ENCODE data around the gene NOC2L. TPM values are rescaled to one million over a fixed set of nuclear protein-coding genes. Genes with fewer than 3 reads are reported as not detected.
A peak's percentile ranks its signal among the peaks of the same experiment; 100 is the strongest.

NOC2L gene
- total and polyA plus RNA-seq, 9 of the 15 experiments (the other 6 are each of a cell fraction or from before 2014, with no cell fraction given): 4.0 to 410 (median 200) TPM

- TF ChIP-seq ATF3 (IDR thresholded peaks at IDR 0.05): no peak
- TF ChIP-seq ATF3 (CRISPR knock-in tag; conservative IDR thresholded peaks at IDR 0.05): no peak
- no peak for TF ChIP-seq U2AF2 (optimal IDR thresholded peaks at IDR 0.05; ENCODE audit: low read depth, low read length)
Observed at GRCh38 chr1:970973-971730, 12.1 kb upstream of the NOC2L start (continued).

DNA sequence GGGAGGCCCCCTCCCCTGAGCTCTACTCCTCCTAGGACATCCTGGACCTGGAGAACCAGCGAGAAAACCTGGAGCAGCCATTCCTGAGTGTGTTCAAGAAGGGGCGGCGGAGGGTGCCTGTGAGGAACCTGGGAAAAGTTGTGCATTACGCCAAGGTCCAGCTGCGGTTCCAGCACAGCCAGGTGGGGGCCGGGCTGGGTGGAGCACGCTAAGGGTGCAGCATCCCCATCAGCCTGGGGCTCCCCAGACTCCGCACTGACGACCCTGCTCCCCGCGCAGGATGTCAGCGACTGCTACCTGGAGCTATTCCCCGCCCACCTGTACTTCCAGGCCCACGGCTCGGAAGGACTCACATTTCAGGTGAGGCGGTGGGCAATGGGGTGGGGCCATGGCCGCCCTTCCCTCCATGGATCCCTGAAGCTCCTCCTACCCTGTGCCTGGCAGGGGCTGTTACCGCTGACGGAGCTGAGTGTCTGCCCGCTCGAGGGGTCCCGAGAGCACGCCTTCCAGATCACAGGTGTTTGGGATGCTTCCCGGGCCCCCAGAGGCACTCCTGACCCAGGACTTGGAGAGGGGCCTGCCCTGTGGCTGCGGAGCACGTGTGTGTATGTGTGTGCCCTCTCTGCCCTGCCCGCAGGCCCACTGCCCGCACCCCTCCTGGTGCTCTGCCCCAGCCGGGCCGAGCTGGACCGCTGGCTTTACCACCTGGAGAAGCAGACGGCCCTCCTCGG, 11.4 kb upstream of the NOC2L start:
- Histone ChIP-seq H3K9me1 (ENCODE audit: control insufficient read depth, insufficient read depth, low read length) (no peaks in the 10 kb centered on the region), H3K79me2 (ENCODE audit: control insufficient read depth, insufficient read depth, low read length) (no peaks in the 10 kb centered on the region), H2AFZ (ENCODE audit: low read depth, low read length) (no peak overlapping the region), H3K4me3 (no peak overlapping the region), H4K20me1 (replicated peaks; ENCODE audit: control insufficient read depth, insufficient read depth, low read length) (no peaks in the 10 kb centered on the region), H3K4me2 (ENCODE audit: insufficient read depth, low read length) (no peak overlapping the region), H3K36me3 (ENCODE audit: control insufficient read depth, insufficient read depth, low read length) (peaks cover 5% of the 10 kb centered on the region; the same call in 1 of the 3 replicates), H3K4me1 (replicated peaks in 1 of 2; ENCODE audit: control insufficient read depth in 2 of 2, insufficient read depth in 2 of 2, low read length in 2 of 2) (peaks cover 14 to 76% of the 10 kb centered on the region in 2 experiments; a peak in 4 of 5 replicates), H3K27ac (ENCODE audit: extremely low read depth, low read depth, low read length) (no peak overlapping the region), H3K9ac (ENCODE audit: insufficient read depth in 1 of 2, low read depth in 2 of 2, low read length in 2 of 2) (no peak overlapping the region), H3K27me3 (ENCODE audit: control insufficient read depth in 2 of 2, insufficient read depth in 2 of 2, low read length in 2 of 2) (peaks cover 0 to 28% of the 10 kb centered on the region in 2 experiments; a peak in 2 of 5 replicates), H3K9me3 (replicated peaks; ENCODE audit: control insufficient read depth, insufficient read depth, low read depth, low read length) (peaks cover 6% of the 10 kb centered on the region)
- in situ Hi-C loops (cut with MboI) (no loop called here), intact Hi-C loops (cut with micrococcal nuclease) (no loop called here)
- TF ChIP-seq RBM14 (IDR thresholded peaks at IDR 0.05; ENCODE audit: borderline replicate concordance, insufficient read depth, low read depth, low read length) (0 out of 2 replicates have a peak, but pooled peaks have one; percentile 39), MED1 (CRISPR knock-in tag; IDR thresholded peaks at IDR 0.05; ENCODE audit: borderline replicate concordance) (no peak)
- DNase-seq (ENCODE audit: extremely low read depth in 1 of 4, low spot score in 3 of 4) (no peak), FAIRE-seq (no peak), ATAC-seq (no peak)
- 42% methylated on average over 29 of the region's 33 CpGs for WGBS (ENCODE audit: insufficient coverage, low coverage, missing lambda C conversion rate)
- ChIA-PET CTCF (ENCODE audit: low intra/inter-chr PET ratio) (no interaction called here), POLR2A (interaction anchor here (0.5 to 0.6 kb wide), 2 partner anchors 81 to 421 kb away, joined by 3 read pairs; no protein-coding TSS in a partner anchor)
- no TSS peak for BruUV-seq (replicated peaks)
